Neuron (in vitro differentiated cells): ENCODE results near the gene SPOCK3.

Source experiments
- H2AFZ ChIP-seq: one replicate; pipeline ENCODE4 v1.6.1; 2013; ENCODE audit warnings: low read depth, mild to moderate bottlenecking, inconsistent platforms, low read length, moderate library complexity
- H3K27me3 ChIP-seq: one replicate; pipeline ENCODE4 v1.6.1; 2013; ENCODE audit warnings: low read length; ENCODE audit not compliant: insufficient read depth
- H3K36me3 ChIP-seq: one replicate; pipeline ENCODE4 v1.6.1; 2013; ENCODE audit warnings: low read length; ENCODE audit not compliant: insufficient read depth
- H3K4me1 ChIP-seq: one replicate; pipeline ENCODE4 v1.6.1; 2013; ENCODE audit warnings: low read length; ENCODE audit not compliant: insufficient read depth
- H3K4me3 ChIP-seq: 2 replicates; pipeline ENCODE4 v1.5.1; 2013; ENCODE audit warnings: mild to moderate bottlenecking, low read length, moderate library complexity
- H3K9me3 ChIP-seq: one replicate; pipeline ENCODE4 v1.6.1; 2013; ENCODE audit warnings: low read length

The SPOCK3 gene

GRCh38 chr4:167084321-167084720 lies 150.0 kb downstream of the SPOCK3 start:
- no peaks in the 10 kb centered on the region for H3K27me3 ChIP-seq
- H3K36me3 ChIP-seq: no peaks in the 10 kb centered on the region
- no peak overlapping the region for H2AFZ ChIP-seq
- H3K4me3 ChIP-seq: no peak overlapping the region
- no peaks in the 10 kb centered on the region for H3K9me3 ChIP-seq
- H3K4me1 ChIP-seq: no peaks in the 10 kb centered on the region

- Histone ChIP-seq H3K4me1 (no peaks in the 10 kb centered on the region), H3K4me3 (no peak overlapping the region), H3K27me3 (no peaks in the 10 kb centered on the region), H2AFZ (no peak overlapping the region), H3K9me3 (no peaks in the 10 kb centered on the region), H3K36me3 (no peaks in the 10 kb centered on the region)
Measured at GRCh38 chr4:167079762-167080161, 154.5 kb downstream of the SPOCK3 start.

GRCh38 chr4:167052631-167053091 lies 181.6 kb downstream of the SPOCK3 start:
- Histone ChIP-seq H3K4me3 (no peak overlapping the region), H3K9me3 (no peaks in the 10 kb centered on the region), H3K27me3 (no peaks in the 10 kb centered on the region), H3K4me1 (no peaks in the 10 kb centered on the region), H2AFZ (no peak overlapping the region), H3K36me3 (no peaks in the 10 kb centered on the region)

GRCh38 chr4:167049257-167049656 lies 185.0 kb downstream of the SPOCK3 start:
- no peaks in the 10 kb centered on the region for H3K27me3 ChIP-seq
- no peaks in the 10 kb centered on the region for H3K4me1 ChIP-seq
- H2AFZ ChIP-seq: no peak overlapping the region
- no peak overlapping the region for H3K4me3 ChIP-seq
- no peaks in the 10 kb centered on the region for H3K36me3 ChIP-seq
- H3K9me3 ChIP-seq: no peaks in the 10 kb centered on the region

- Histone ChIP-seq H3K27me3 (no peaks in the 10 kb centered on the region), H2AFZ (no peak overlapping the region), H3K4me1 (no peaks in the 10 kb centered on the region), H3K36me3 (no peaks in the 10 kb centered on the region), H3K4me3 (no peak overlapping the region), H3K9me3 (no peaks in the 10 kb centered on the region)
Measured at GRCh38 chr4:167041524-167041923, 192.8 kb downstream of the SPOCK3 start.

GRCh38 chr4:167035390-167035789 lies 198.9 kb downstream of the SPOCK3 start:
- Histone ChIP-seq H2AFZ (no peak overlapping the region), H3K4me1 (no peaks in the 10 kb centered on the region), H3K36me3 (no peaks in the 10 kb centered on the region), H3K9me3 (no peaks in the 10 kb centered on the region), H3K27me3 (no peaks in the 10 kb centered on the region), H3K4me3 (no peak overlapping the region)

- no peak overlapping the region for H3K4me3 ChIP-seq
- H3K4me1 ChIP-seq: no peaks in the 10 kb centered on the region
- H3K9me3 ChIP-seq: no peaks in the 10 kb centered on the region
- H3K27me3 ChIP-seq: no peaks in the 10 kb centered on the region
- no peaks in the 10 kb centered on the region for H3K36me3 ChIP-seq
- no peak overlapping the region for H2AFZ ChIP-seq
Measured at GRCh38 chr4:167034983-167035382, 199.3 kb downstream of the SPOCK3 start.

GRCh38 chr4:167032871-167033270 lies 201.4 kb downstream of the SPOCK3 start:
- Histone ChIP-seq H3K4me3 (no peak overlapping the region), H3K9me3 (no peaks in the 10 kb centered on the region), H3K36me3 (no peaks in the 10 kb centered on the region), H2AFZ (no peak overlapping the region), H3K4me1 (no peaks in the 10 kb centered on the region), H3K27me3 (no peaks in the 10 kb centered on the region)

GRCh38 chr4:167031534-167032156 lies 202.6 kb downstream of the SPOCK3 start:
- Histone ChIP-seq H3K27me3 (no peaks in the 10 kb centered on the region), H3K36me3 (no peaks in the 10 kb centered on the region), H3K9me3 (no peaks in the 10 kb centered on the region), H2AFZ (no peak overlapping the region), H3K4me3 (no peak overlapping the region), H3K4me1 (no peaks in the 10 kb centered on the region)

GRCh38 chr4:167028976-167029375 lies 205.3 kb downstream of the SPOCK3 start:
- Histone ChIP-seq H3K9me3 (no peaks in the 10 kb centered on the region), H3K27me3 (no peaks in the 10 kb centered on the region), H3K36me3 (no peaks in the 10 kb centered on the region), H3K4me3 (no peak overlapping the region), H3K4me1 (no peaks in the 10 kb centered on the region), H2AFZ (no peak overlapping the region)

GRCh38 chr4:167025670-167026069 lies 208.6 kb downstream of the SPOCK3 start:
- no peaks in the 10 kb centered on the region for H3K27me3 ChIP-seq
- H3K36me3 ChIP-seq: no peaks in the 10 kb centered on the region
- no peaks in the 10 kb centered on the region for H3K9me3 ChIP-seq
- no peak overlapping the region for H2AFZ ChIP-seq
- H3K4me1 ChIP-seq: no peaks in the 10 kb centered on the region
- no peak overlapping the region for H3K4me3 ChIP-seq

- Histone ChIP-seq H3K27me3 (no peaks in the 10 kb centered on the region), H3K36me3 (no peaks in the 10 kb centered on the region)
Measured at GRCh38 chr4:167023364-167023925, 210.8 kb downstream of the SPOCK3 start.

GRCh38 chr4:167021545-167022155 lies 212.6 kb downstream of the SPOCK3 start:
- H3K4me1 ChIP-seq: no peaks in the 10 kb centered on the region
- H2AFZ ChIP-seq: no peak overlapping the region
- H3K9me3 ChIP-seq: no peaks in the 10 kb centered on the region
- no peak overlapping the region for H3K4me3 ChIP-seq
- no peaks in the 10 kb centered on the region for H3K27me3 ChIP-seq
- H3K36me3 ChIP-seq: no peaks in the 10 kb centered on the region

More at GRCh38 chr4:167023364-167023925, 210.8 kb downstream of the SPOCK3 start:
- no peak overlapping the region for H2AFZ ChIP-seq
- no peaks in the 10 kb centered on the region for H3K9me3 ChIP-seq
- no peaks in the 10 kb centered on the region for H3K4me1 ChIP-seq
- H3K4me3 ChIP-seq: no peak overlapping the region
